Measurements from ENCODE around the gene FAM124B.

Gene FAM124B

GRCh38 chr2:224381521-224382279, 20.2 kb downstream of the FAM124B start:
- no peak for DNase-seq (ENCODE audit: low read depth)

GRCh38 chr2:224379986-224380385, 21.9 kb downstream of the FAM124B start:
- no peak for DNase-seq (ENCODE audit: low read depth)

GRCh38 chr2:224379172-224379571, 22.7 kb downstream of the FAM124B start:
- DNase-seq (ENCODE audit: low read depth), result no peak

- DNase-seq (ENCODE audit: low read depth), result no peak
Observed at GRCh38 chr2:224378701-224379097, 23.2 kb downstream of the FAM124B start.

GRCh38 chr2:224377751-224378700, 23.9 kb downstream of the FAM124B start:
- DNase-seq (ENCODE audit: low read depth), result no peak

- no peak for DNase-seq (ENCODE audit: low read depth)
Observed at GRCh38 chr2:224372641-224373040, 29.3 kb downstream of the FAM124B start.

- DNase-seq (ENCODE audit: low read depth), result no peak
Observed at GRCh38 chr2:224369028-224369632, 32.8 kb downstream of the FAM124B start.

- DNase-seq (ENCODE audit: low read depth), result no peak
Observed at GRCh38 chr2:224366267-224366844, 35.6 kb downstream of the FAM124B start.

GRCh38 chr2:224365331-224365730, 36.6 kb downstream of the FAM124B start:
- no peak for DNase-seq (ENCODE audit: low read depth)

GRCh38 chr2:224363281-224363680, 38.6 kb downstream of the FAM124B start:
- no peak for DNase-seq (ENCODE audit: low read depth)

GRCh38 chr2:224362094-224362493, 39.8 kb downstream of the FAM124B start:
- DNase-seq (ENCODE audit: low read depth), result no peak

- no peak for DNase-seq (ENCODE audit: low read depth)
Observed at GRCh38 chr2:224360801-224361251, 41.1 kb downstream of the FAM124B start.

GRCh38 chr2:224359569-224359968, 42.3 kb downstream of the FAM124B start:
- no peak for DNase-seq (ENCODE audit: low read depth)

GRCh38 chr2:224357098-224357901, 44.6 kb downstream of the FAM124B start:
- DNase-seq (ENCODE audit: low read depth), result peak; percentile 17

- DNase-seq (ENCODE audit: low read depth), result no peak
Observed at GRCh38 chr2:224354632-224355211, 47.2 kb downstream of the FAM124B start.

GRCh38 chr2:224350703-224351102, 51.2 kb downstream of the FAM124B start:
- no peak for DNase-seq (ENCODE audit: low read depth)

GRCh38 chr2:224349396-224349795, 52.5 kb downstream of the FAM124B start:
- DNase-seq (ENCODE audit: low read depth), result no peak

- DNase-seq (ENCODE audit: low read depth), result no peak
Observed at GRCh38 chr2:224347176-224348051, 54.5 kb downstream of the FAM124B start.

GRCh38 chr2:224345492-224345891, 56.4 kb downstream of the FAM124B start:
- DNase-seq (ENCODE audit: low read depth), result no peak

GRCh38 chr2:224343226-224343625, 58.7 kb downstream of the FAM124B start:
- no peak for DNase-seq (ENCODE audit: low read depth)

All from stimulated activated CD8-positive, alpha-beta memory T cell treated with anti-CD3 and anti-CD28 coated beads, Interleukin-4, amount 100 ng/mL, for 24 hours (primary cell).